HG02852 (cell line): ENCODE results near the gene SLC24A3.
"Not testable (repeated sequence)": the region's sequence is repeated elsewhere in the genome, so short reads cannot be mapped to it uniquely, and the experiment has no call there.

Experiments used
- ATAC-seq: cut with Tn5 transposase; IDR thresholded peaks from one replicate; pipeline ENCODE4 v1.9.1; 2021; ENCODE audit warnings: mild to moderate bottlenecking, moderate library complexity; ENCODE audit not compliant: unreplicated experiment

SLC24A3 gene

DNA sequence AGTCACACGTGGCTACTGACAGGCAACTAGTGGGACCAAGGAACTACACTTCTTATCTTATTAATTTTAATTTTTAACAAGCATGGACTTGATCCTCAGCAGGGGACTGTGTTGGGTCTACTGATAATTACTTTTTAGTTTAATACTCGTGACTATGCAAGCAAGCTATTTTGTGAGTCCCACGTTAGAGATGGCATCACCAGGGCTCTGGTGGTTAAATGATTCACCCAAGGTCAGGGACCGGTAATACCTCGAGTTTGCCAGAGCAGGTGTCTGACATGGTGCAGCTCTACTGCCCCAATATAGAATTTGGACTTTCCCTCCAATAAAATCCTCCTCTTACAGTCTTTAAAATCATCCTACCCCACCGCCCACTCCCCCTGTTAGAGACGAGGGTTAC, 447.0 kb downstream of the SLC24A3 start:
- ATAC-seq: no peak

- no peak for ATAC-seq
Measured at GRCh38 chr20:19660808-19661378, 448.5 kb downstream of the SLC24A3 start.

DNA sequence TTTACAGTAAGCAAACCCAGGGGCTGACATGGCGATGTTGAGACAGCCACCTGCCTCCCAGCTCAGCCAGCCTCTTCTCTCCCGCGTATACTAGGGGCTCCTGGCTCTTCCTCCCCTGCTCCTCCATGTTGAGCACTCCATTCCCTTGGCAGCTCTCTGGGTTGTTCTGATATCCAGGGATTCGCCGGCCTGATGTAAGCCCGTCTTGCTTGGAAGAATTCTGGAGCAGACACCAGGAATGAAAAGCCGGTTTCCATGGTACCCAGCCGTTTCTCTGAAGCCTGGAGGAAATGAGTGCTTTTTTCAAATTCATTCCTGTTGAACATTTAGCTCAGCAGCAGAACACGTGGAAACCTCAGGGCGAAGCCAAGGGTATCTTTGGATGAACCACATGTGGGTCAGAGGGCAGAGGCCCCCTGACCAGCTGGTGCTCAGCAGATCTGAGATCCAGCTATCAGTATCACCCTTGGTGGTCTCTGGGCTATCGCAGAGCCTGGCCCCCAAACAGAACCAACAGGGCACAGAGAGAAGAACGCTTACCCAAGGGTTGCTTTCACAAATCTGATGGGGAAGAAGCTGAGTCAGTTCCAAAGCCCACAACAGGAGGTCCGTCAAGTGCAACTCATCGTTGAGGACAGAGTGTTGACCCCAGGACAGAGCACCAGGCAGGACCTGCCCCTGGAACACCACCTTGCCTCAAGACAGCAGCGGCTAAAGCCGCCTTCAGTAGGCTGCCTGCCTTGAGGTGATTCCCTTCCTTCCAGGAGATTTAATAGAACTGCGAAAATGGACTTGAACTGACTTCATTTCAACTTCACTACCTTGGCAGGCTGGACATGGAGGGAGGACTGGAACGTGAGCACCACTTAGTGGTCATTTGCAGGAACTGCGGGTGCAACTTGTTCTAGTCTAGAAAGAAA, 449.5 kb downstream of the SLC24A3 start:
- no peak for ATAC-seq

DNA sequence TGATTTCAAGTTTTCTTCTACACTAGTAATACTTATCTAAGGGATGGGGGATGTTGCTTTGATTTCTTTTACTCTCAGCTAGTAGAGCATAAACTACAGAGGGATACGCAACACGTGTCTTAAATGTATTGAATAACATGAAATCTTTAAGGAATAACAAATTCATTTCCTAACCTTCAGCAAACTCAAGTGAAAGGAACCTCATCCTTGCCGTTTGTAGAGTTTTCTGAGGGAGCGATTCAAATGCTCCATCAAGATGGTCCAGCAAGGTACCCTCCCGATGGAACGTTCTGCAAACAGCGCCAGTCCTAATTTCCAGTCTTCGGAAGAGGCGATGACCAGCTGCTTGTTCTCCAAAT, 450.2 kb downstream of the SLC24A3 start:
- ATAC-seq: no peak

DNA sequence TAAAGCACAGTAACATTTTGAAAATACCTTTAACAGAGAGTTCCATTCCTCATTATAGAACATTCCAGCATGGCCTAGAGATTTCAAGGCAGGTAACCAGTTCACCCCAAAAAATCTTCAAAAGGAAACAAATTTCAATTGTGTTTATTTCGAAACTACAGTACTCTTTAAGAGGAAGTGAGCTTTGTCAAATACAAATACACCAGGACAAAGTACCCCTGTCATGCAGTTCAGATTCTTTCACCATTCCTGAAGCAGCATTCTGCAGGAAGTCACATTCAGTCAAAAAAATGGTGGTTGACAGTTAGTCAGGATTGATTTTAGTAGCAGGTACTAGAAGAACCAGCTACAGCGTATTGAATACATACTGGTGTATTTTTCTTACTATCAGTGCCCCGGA, 456.0 kb downstream of the SLC24A3 start:
- ATAC-seq: no peak

GRCh38 chr20:19670829-19671228, 458.4 kb downstream of the SLC24A3 start:
- ATAC-seq: no peak

GRCh38 chr20:19671374-19671773, 458.9 kb downstream of the SLC24A3 start:
- ATAC-seq: no peak

GRCh38 chr20:19672498-19672897, 460.1 kb downstream of the SLC24A3 start:
- ATAC-seq: no peak

GRCh38 chr20:19673575-19673974, 461.1 kb downstream of the SLC24A3 start:
- no peak for ATAC-seq

DNA sequence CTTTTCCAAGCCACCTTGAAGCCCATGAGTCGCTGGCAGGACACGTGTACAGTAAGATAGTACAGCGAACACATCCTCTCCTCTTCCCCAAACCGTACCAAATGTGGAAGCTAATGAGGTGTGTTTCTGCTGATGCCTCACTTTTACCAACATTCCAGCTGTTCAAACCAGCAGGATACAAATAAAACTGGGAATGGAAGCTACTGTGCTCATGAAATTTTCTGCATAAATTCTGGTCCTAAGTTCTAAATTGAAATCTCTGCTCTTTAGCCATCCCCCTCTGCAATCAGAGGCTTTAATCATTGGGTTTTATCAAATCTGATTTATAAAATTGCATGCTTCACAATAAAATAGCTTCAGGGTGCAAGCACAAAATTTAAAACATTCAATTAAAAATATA, 463.8 kb downstream of the SLC24A3 start:
- no peak for ATAC-seq

DNA sequence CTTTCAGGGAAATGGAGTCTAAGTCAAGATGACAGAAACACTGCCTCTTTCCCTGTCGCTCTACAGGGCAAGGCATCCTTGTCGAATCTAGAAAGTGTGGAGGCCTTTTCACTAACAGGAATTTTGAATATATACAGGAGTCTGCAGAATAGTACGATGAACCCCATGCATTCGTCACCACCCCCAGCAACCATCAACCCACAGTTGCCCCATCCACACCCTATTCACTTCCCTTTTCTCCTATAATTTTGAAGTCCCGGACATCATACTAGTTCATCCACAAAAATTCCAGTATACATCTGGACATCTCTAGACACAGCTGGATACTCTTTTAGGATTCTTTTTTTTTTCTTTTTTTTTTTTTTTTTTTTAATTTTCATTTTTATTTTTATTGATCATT, 464.9 kb downstream of the SLC24A3 start:
- ATAC-seq: no peak

- not testable (repeated sequence) for ATAC-seq
Measured at GRCh38 chr20:19678591-19678990, 466.1 kb downstream of the SLC24A3 start.

DNA sequence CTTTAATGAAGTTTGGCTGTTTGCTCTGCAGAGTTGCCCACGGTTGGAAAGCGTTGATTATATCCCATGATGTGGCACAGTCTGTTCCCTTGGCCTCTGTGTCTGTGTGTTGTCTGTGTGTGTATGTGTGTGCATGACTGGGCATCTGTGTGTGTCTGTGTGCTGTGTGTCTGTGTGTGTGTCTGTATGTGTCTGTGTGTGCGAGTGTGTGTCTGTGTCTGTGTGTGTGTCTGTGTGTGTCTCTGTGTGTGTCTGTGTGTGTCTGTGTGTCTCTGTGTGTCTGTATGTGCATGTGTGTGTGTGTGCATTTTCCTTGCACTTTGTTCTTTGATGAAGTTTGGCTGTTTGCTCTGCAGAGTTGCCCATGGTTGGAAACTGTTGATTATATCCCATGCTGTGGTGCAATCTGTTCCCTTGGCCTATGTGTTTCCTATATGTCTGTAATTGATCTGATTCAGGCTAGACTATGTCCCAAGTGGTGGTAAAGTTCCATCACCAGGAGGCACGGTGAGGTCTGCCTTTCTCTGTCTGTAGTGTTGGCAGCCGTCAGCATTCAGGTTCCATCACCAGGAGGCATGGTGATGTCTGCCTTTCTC, 467.6 kb downstream of the SLC24A3 start:
- ATAC-seq: no peak

DNA sequence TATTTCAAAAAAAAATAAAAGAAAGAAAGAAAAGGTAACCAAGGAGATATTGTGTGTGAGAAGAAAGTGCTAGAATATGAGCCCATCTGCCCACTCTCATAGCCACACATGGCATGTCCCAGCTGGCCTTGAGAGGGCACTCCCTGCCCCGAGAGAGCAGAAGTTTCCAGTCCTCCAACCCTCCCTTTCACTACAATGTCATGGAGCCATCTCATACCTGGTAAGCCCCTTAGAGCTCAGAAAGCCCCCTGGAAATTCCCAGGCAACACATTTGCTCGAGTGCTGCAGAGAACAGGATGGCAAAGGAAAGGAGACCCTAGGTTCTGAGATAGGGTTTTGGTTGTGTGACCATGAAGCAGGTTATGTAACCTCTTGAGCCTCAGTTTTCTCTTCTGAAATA, 469.8 kb downstream of the SLC24A3 start:
- ATAC-seq: no peak

DNA sequence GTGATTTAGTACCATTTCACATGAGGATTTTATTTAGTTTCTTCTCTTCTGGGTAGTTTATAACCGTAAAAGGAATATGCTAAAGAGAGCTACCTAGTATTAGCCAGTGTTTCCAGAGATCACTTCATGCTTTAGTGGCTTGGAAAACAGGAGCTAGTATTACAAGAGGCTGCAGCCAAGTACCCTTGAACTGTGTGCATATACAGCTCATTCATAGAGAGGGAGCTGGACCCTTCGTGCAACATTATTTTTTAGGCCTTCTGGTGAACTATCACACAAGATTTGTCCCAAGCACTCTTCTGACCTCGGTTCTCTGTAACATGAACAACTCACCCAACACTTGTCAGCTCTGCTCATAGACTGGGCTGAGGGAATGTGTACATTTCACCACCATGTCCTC, 470.7 kb downstream of the SLC24A3 start:
- no peak for ATAC-seq

- no peak for ATAC-seq
Measured at GRCh38 chr20:19683822-19684221, 471.4 kb downstream of the SLC24A3 start.

GRCh38 chr20:19688031-19688806, 475.8 kb downstream of the SLC24A3 start:
- ATAC-seq: no peak

GRCh38 chr20:19690462-19690861, 478.0 kb downstream of the SLC24A3 start:
- ATAC-seq: no peak

DNA sequence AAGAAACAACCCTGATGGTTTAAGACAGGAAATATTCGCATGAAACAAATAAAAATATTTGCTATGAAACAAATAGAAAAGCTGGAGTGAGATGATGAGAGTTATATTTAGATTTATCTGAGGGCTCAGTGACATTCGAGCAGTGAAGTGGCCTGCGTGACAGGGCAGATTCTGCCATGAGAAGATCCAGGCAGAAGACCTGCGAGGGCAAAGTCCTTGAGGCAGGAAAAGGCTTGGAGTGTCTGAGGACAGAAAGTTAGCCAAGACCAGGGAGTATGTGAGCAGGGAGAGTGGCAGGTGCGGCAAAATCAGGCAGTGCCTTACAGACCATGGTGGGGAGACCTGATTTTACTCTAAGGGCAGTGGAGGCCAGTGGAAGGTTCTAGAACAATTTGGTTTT, 478.7 kb downstream of the SLC24A3 start:
- ATAC-seq: no peak

GRCh38 chr20:19692100-19692499, 479.7 kb downstream of the SLC24A3 start:
- ATAC-seq: no peak

DNA sequence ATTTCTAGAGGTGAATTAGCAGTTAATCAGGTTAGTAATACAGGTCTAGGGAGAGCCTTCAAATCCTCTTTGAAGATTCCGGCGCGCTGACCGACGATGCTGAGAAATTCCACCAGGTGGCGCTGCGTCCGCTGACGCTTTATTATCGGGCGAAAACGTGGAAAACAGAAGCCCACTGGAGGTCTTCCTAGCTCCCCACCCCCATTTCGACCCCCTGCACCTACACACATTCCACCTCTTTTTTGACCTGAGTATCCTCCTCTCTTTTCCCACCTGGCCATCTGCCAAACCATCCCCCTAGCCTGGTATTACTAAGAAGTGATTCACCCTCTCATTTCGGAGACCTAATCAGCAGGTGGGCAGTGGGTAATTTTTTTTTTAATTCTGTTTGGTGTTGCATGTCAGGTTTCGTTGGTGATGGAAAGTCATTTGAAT, 480.3 kb downstream of the SLC24A3 start:
- no peak for ATAC-seq
